T-cell (primary cell): ENCODE data around the gene MS4A4E. TPM values are rescaled to one million over a fixed set of nuclear protein-coding genes. Genes with fewer than 3 reads are reported as not detected.
"Not testable (repeated sequence)": the region's sequence is repeated elsewhere in the genome, so short reads cannot be mapped to it uniquely, and the experiment has no call there.

Source experiments
- ATAC-seq, 4 experiments: fragments of 200-7000 bp in 3 of 4; fragments of 150-1000 bp in 1 of 4; cut with Tn5 transposase; replicated peaks in 1 of 4; 1 replicate in 3 of 4; 2 replicates in 1 of 4; pipeline ENCODE4 v1.10.0; 2021; ENCODE audit warnings: moderate library complexity in 3 of 4, mild to moderate bottlenecking in 2 of 4, moderate number of reproducible peaks in 1 of 4
- CTCF ChIA-PET, 2 donors: fragments of 300-600 bp; sonication (Branson Sonifier 250); formaldehyde crosslinking; loops; one replicate each; lab custom pipeline; 2022; ENCODE audit warnings: antibody characterized with exemption in 2 of 2; lab: Charles Lee
- POLR2A ChIA-PET, 2 donors: fragments of 300-600 bp; sonication (Branson Sonifier 250); formaldehyde crosslinking; loops; one replicate each; lab custom pipeline; 2022; ENCODE audit warnings: antibody characterized with exemption in 2 of 2; lab: Charles Lee
- DNase-seq, 35 experiments: peaks; one replicate each; pipeline versions ENCODE4 v3.0.0 to v3.0.0-alpha.2; 2013 to 2023
- H3K27ac ChIP-seq: one replicate; pipeline ENCODE4 v1.5.1; 2013; ENCODE audit warnings: low read length
- H3K27me3 ChIP-seq, 2 experiments: replicated peaks in 1 of 2; 1 replicate in 1 of 2; 2 replicates in 1 of 2; pipeline versions ENCODE4 v1.6.1 to v1.7.0; 2013; ENCODE audit warnings: low read length in 1 of 2, mixed read lengths in 1 of 2; ENCODE audit not compliant: control insufficient read depth in 2 of 2, insufficient read depth in 2 of 2; ENCODE audit errors: extremely low read depth in 1 of 2
- H3K36me3 ChIP-seq, 2 donors: 1 replicate in 1 of 2; 2 replicates in 1 of 2; pipeline versions ENCODE4 v1.6.1 to v1.7.0; 2013; ENCODE audit warnings: low read length in 1 of 2; ENCODE audit not compliant: control insufficient read depth in 2 of 2, insufficient read depth in 1 of 2; ENCODE audit errors: extremely low read depth in 1 of 2
- H3K4me1 ChIP-seq, 2 experiments: 1 replicate in 1 of 2; 2 replicates in 1 of 2; pipeline versions ENCODE4 v1.6.1 to v1.7.0; 2013; ENCODE audit warnings: low read length in 2 of 2, mixed read lengths in 1 of 2; ENCODE audit not compliant: insufficient read depth in 2 of 2, control insufficient read depth in 1 of 2; ENCODE audit errors: extremely low read depth in 1 of 2
- H3K4me3 ChIP-seq, 2 donors: 1 replicate in 1 of 2; 2 replicates in 1 of 2; pipeline versions ENCODE4 v1.5.1 to v1.7.0; 2013; ENCODE audit warnings: mild to moderate bottlenecking in 2 of 2, low read length in 1 of 2, moderate library complexity in 1 of 2; ENCODE audit not compliant: control insufficient read depth in 1 of 2; ENCODE audit errors: extremely low read depth in 1 of 2
- H3K9me3 ChIP-seq: 2 replicates; pipeline ENCODE4 v1.7.0; 2013
- H3K27ac Mint-ChIP-seq, 2 donors: one replicate each; pipeline ENCODE4 v1.8.0; 2020 to 2021; ENCODE audit warnings: mild to moderate bottlenecking in 2 of 2, mixed read lengths in 2 of 2
- H3K27me3 Mint-ChIP-seq, 2 donors: one replicate each; pipeline ENCODE4 v1.8.0; 2021 to 2022; ENCODE audit warnings: mixed read lengths in 2 of 2
- H3K36me3 Mint-ChIP-seq: one replicate; pipeline ENCODE4 v1.8.0; 2021; ENCODE audit warnings: mixed read lengths
- H3K4me1 Mint-ChIP-seq, 3 donors: one replicate each; pipeline ENCODE4 v1.8.0; 2020 to 2022; ENCODE audit warnings: mixed read lengths in 3 of 3, mild to moderate bottlenecking in 1 of 3
- H3K4me3 Mint-ChIP-seq, 3 donors: one replicate each; pipeline ENCODE4 v1.8.0; 2020 to 2022; ENCODE audit warnings: mild to moderate bottlenecking in 3 of 3, mixed read lengths in 3 of 3, moderate library complexity in 3 of 3
- H3K9me3 Mint-ChIP-seq, 3 donors: one replicate each; pipeline ENCODE4 v1.8.0; 2020 to 2022; ENCODE audit warnings: mixed read lengths in 3 of 3
- WGBS: methylation state at CpG from one replicate; pipeline ENCODE4 v1.1.5; 2013; ENCODE audit warnings: missing lambda C conversion rate; ENCODE audit not compliant: insufficient coverage; 5-methylcytosine and 5-hydroxymethylcytosine counted together
- total RNA-seq, 35 experiments: library from RNA in 6 of 35; stranded (reverse) in 6 of 35; fragments of 120-200 nt in 1 of 35; gene quantifications; one replicate each; pipeline versions ENCODE4 v1.2.1 to v1.2.4 and lab custom pipeline; 2013 to 2026

MS4A4E gene
- total RNA-seq, 5 donors from 2014 or later (not counting 1 experiment from before 2014, with no cell fraction given): 0.54 to 1.0 TPM; not detected in 3

GRCh38 chr11:60195923-60196368, 47.0 kb downstream of the MS4A4E start:
- no peaks in the 10 kb centered on the region for H3K36me3 ChIP-seq
- no peaks in the 10 kb centered on the region for H3K9me3 ChIP-seq
- no peaks in the 10 kb centered on the region for H3K4me1 ChIP-seq
- H3K4me3 Mint-ChIP-seq: no peak overlapping the region
- H3K27me3 Mint-ChIP-seq: peaks cover 13 to 20% of the 10 kb centered on the region in 2 donors
- ATAC-seq: no peak
- H3K27ac ChIP-seq: no peak overlapping the region
- POLR2A ChIA-PET: no interaction called here
- 8% methylated on average over 2 of the region's 4 CpGs for WGBS
- no peaks in the 10 kb centered on the region for H3K9me3 Mint-ChIP-seq
- peaks cover 2 to 6% (median 5%) of the 10 kb centered on the region in 3 donors for H3K4me1 Mint-ChIP-seq
- H3K27ac Mint-ChIP-seq: no peak overlapping the region
- H3K27me3 ChIP-seq: no peaks in the 10 kb centered on the region
- no peak overlapping the region for H3K4me3 ChIP-seq
- CTCF ChIA-PET: no interaction called here
- DNase-seq: no peak
- H3K36me3 Mint-ChIP-seq: no peaks in the 10 kb centered on the region

GRCh38 chr11:60194511-60194910, 48.4 kb downstream of the MS4A4E start:
- Mint-ChIP-seq H3K36me3 (no peaks in the 10 kb centered on the region), H3K27ac (no peak overlapping the region), H3K4me3 (no peak overlapping the region), H3K4me1 (peaks cover 2 to 6% (median 5%) of the 10 kb centered on the region in 3 donors), H3K9me3 (no peaks in the 10 kb centered on the region), H3K27me3 (peaks cover 13 to 20% of the 10 kb centered on the region in 2 donors)
- no peak for DNase-seq
- Histone ChIP-seq H3K9me3 (no peaks in the 10 kb centered on the region), H3K4me1 (no peaks in the 10 kb centered on the region), H3K27me3 (no peaks in the 10 kb centered on the region), H3K4me3 (no peak overlapping the region), H3K27ac (no peak overlapping the region), H3K36me3 (no peaks in the 10 kb centered on the region)
- 80% methylated on average over 2 of the region's 3 CpGs for WGBS
- ChIA-PET CTCF (no interaction called here), POLR2A (no interaction called here)
- no peak for ATAC-seq

GRCh38 chr11:60193687-60194433, 49.1 kb downstream of the MS4A4E start:
- ChIA-PET CTCF (interaction anchor here in 1 of 2 donors (0.9 kb wide), 1 partner anchor 10 kb away, joined by 3 read pairs; the partner anchor contains the start of gene MS4A6A), POLR2A (no interaction called here)
- ATAC-seq (peak; percentile 49 to 69 (median 58)), DNase-seq (peak in 32 of 35 experiments; percentile 1 to 64 (median 35))
- H3K4me3 ChIP-seq: no peak overlapping the region
- H3K4me1 ChIP-seq: no peaks in the 10 kb centered on the region
- no peak overlapping the region for H3K4me3 Mint-ChIP-seq
- no peaks in the 10 kb centered on the region for H3K9me3 ChIP-seq
- no peaks in the 10 kb centered on the region for H3K27me3 ChIP-seq
- H3K27ac ChIP-seq: no peak overlapping the region
- peaks cover 2 to 6% (median 5%) of the 10 kb centered on the region in 3 donors for H3K4me1 Mint-ChIP-seq
- H3K27me3 Mint-ChIP-seq: peaks cover 13 to 20% of the 10 kb centered on the region in 2 donors
- no peaks in the 10 kb centered on the region for H3K36me3 Mint-ChIP-seq
- H3K36me3 ChIP-seq: no peaks in the 10 kb centered on the region
- WGBS: no CpG with 5 or more reads among the region's 1 CpG
- no peaks in the 10 kb centered on the region for H3K9me3 Mint-ChIP-seq
- H3K27ac Mint-ChIP-seq: no peak overlapping the region

GRCh38 chr11:60192564-60192963, 50.4 kb downstream of the MS4A4E start:
- H3K27ac Mint-ChIP-seq, H3K27ac ChIP-seq, DNase-seq, H3K27me3 ChIP-seq, H3K4me3 Mint-ChIP-seq, ATAC-seq, H3K36me3 ChIP-seq, H3K9me3 ChIP-seq, H3K9me3 Mint-ChIP-seq, H3K36me3 Mint-ChIP-seq, POLR2A ChIA-PET, H3K4me1 ChIP-seq, H3K4me3 ChIP-seq, H3K4me1 Mint-ChIP-seq: not testable (repeated sequence)
- CTCF ChIA-PET: interaction anchor here in 1 of 2 donors (0.6 to 0.9 kb wide), 3 partner anchors 9 to 439 kb away, joined by 3 read pairs; partner anchors contain the start of gene MS4A6A
- H3K27me3 Mint-ChIP-seq: peaks cover 7 to 12% of the 10 kb centered on the region in 2 donors
- WGBS: 50% methylated on average over 1 of the region's 4 CpGs

- H3K4me1 Mint-ChIP-seq, H3K27me3 Mint-ChIP-seq, H3K4me3 ChIP-seq, H3K36me3 Mint-ChIP-seq, H3K9me3 ChIP-seq, DNase-seq, H3K4me3 Mint-ChIP-seq, CTCF ChIA-PET, H3K27me3 ChIP-seq, H3K36me3 ChIP-seq, ATAC-seq, H3K4me1 ChIP-seq, H3K27ac ChIP-seq, H3K9me3 Mint-ChIP-seq, H3K27ac Mint-ChIP-seq, POLR2A ChIA-PET: not testable (repeated sequence)
- WGBS: 0% methylated on average over 1 of the region's 3 CpGs
Observed at GRCh38 chr11:60188481-60188880, 54.5 kb downstream of the MS4A4E start.

- H3K27ac Mint-ChIP-seq, DNase-seq, H3K9me3 ChIP-seq, H3K27me3 ChIP-seq, H3K4me1 ChIP-seq, H3K9me3 Mint-ChIP-seq, H3K4me3 Mint-ChIP-seq, H3K4me1 Mint-ChIP-seq, H3K36me3 Mint-ChIP-seq, H3K4me3 ChIP-seq, H3K27ac ChIP-seq, ATAC-seq, POLR2A ChIA-PET, CTCF ChIA-PET, H3K36me3 ChIP-seq: not testable (repeated sequence)
- H3K27me3 Mint-ChIP-seq: peaks cover 9 to 13% of the 10 kb centered on the region in 2 donors
- 58% methylated on average over 2 of the region's 2 CpGs for WGBS
Observed at GRCh38 chr11:60186128-60186527, 56.8 kb downstream of the MS4A4E start.
